ENCODE data around the gene CACNB3.
A peak's percentile ranks its signal among the peaks of the same experiment; 100 is the strongest.

The CACNB3 gene

GRCh38 chr12:48817873-48818830 lies at the start of gene CACNB3:
Gene CACNB3, plus strand, starts transcription at chr12:48818496. Its CDS starts 434 bp downstream, at chr12:48818930.
- peak; percentile 87 for DNase-seq

GRCh38 chr12:48768736-48769135 lies 49.6 kb upstream of the CACNB3 start:
- no peak for DNase-seq

GRCh38 chr12:48770756-48771155 lies 47.5 kb upstream of the CACNB3 start:
- DNase-seq: no peak

GRCh38 chr12:48771588-48772112 lies 46.6 kb upstream of the CACNB3 start:
- DNase-seq: no peak

GRCh38 chr12:48773686-48774085 lies 44.6 kb upstream of the CACNB3 start:
- DNase-seq: no peak

- no peak for DNase-seq
These were observed 43.8 kb upstream of the CACNB3 start for GRCh38 chr12:48774516-48774915.

- DNase-seq: no peak
These were observed 43.0 kb upstream of the CACNB3 start for GRCh38 chr12:48775299-48775698.

- no peak for DNase-seq
These were observed 42.2 kb upstream of the CACNB3 start for GRCh38 chr12:48775991-48776649.

GRCh38 chr12:48776956-48777355 lies 41.3 kb upstream of the CACNB3 start:
- DNase-seq: no peak

- DNase-seq: no peak
These were observed 40.5 kb upstream of the CACNB3 start for GRCh38 chr12:48777501-48778400.

GRCh38 chr12:48779869-48780268 lies 38.4 kb upstream of the CACNB3 start:
- DNase-seq: no peak

- no peak for DNase-seq
These were observed 37.8 kb upstream of the CACNB3 start for GRCh38 chr12:48780381-48781025.

- DNase-seq: no peak
These were observed 36.4 kb upstream of the CACNB3 start for GRCh38 chr12:48781750-48782456.

- no peak for DNase-seq
These were observed 35.6 kb upstream of the CACNB3 start for GRCh38 chr12:48782457-48783395.

- no peak for DNase-seq
These were observed 34.9 kb upstream of the CACNB3 start for GRCh38 chr12:48783432-48783831.

- DNase-seq: no peak
These were observed 31.4 kb upstream of the CACNB3 start for GRCh38 chr12:48786591-48787544.

- DNase-seq: no peak
These were observed 30.3 kb upstream of the CACNB3 start for GRCh38 chr12:48787791-48788523.

- no peak for DNase-seq
These were observed 29.8 kb upstream of the CACNB3 start for GRCh38 chr12:48788524-48788853.
